Thoracic aorta (tissue), 2 donors: Measurements from ENCODE around the gene NUDC. TPM values are rescaled to one million over a fixed set of nuclear protein-coding genes. Genes with fewer than 3 reads are reported as not detected.

Experiments used
- ATAC-seq: fragments of 150-250 bp; one replicate; pipeline ENCODE4 v1.8.0; 2017; ENCODE audit warnings: low read depth; ENCODE audit not compliant: insufficient number of reproducible peaks, low FRiP score
- DNase-seq: peaks from one replicate; pipeline ENCODE4 v3.0.0-alpha.2; 2020; ENCODE audit warnings: low spot score
- H3K27ac ChIP-seq, 2 donors: fragments of 200-600 bp; sonication (generic); 1 replicate in 1 of 2; 2 replicates in 1 of 2; pipeline ENCODE4 v1.5.1; 2016; ENCODE audit warnings: mild to moderate bottlenecking in 2 of 2, moderate library complexity in 2 of 2
- H3K27me3 ChIP-seq: fragments of 200-600 bp; sonication (generic); replicated peaks from 2 replicates; pipeline ENCODE4 v1.6.0; 2016; ENCODE audit warnings: mild to moderate bottlenecking; ENCODE audit not compliant: insufficient read depth
- H3K36me3 ChIP-seq: fragments of 200-600 bp; sonication (generic); one replicate; pipeline ENCODE4 v1.5.1; 2016
- H3K4me1 ChIP-seq, 2 donors: fragments of 200-600 bp; sonication (generic); 1 replicate in 1 of 2; 2 replicates in 1 of 2; pipeline versions ENCODE4 v1.5.1 to v1.6.0; 2016; ENCODE audit warnings: low read depth in 2 of 2, mild to moderate bottlenecking in 1 of 2; ENCODE audit not compliant: control insufficient read depth in 1 of 2
- H3K4me3 ChIP-seq: fragments of 200-600 bp; sonication (generic); 2 replicates; pipeline ENCODE4 v1.5.1; 2016; ENCODE audit warnings: mild to moderate bottlenecking
- H3K9me3 ChIP-seq: fragments of 200-600 bp; sonication (generic); 2 replicates; pipeline ENCODE4 v1.5.1; 2016
- CTCF ChIP-seq: fragments of 200-600 bp; sonication (generic); IDR thresholded peaks from one replicate; pipeline ENCODE4 v1.5.1; 2019; ENCODE audit warnings: antibody characterized with exemption
- total RNA-seq, 2 donors: library from RNA; depleted of rRNA; stranded (reverse); fragments of >200 nt; gene quantifications; one replicate each; pipeline versions ENCODE4 v1.1.0 to v1.2.3, GENCODE V29; 2016

NUDC gene
- total RNA-seq, 2 donors from 2014 or later, result 36.8 to 56.4 TPM

- no peak for DNase-seq
- H3K4me3 ChIP-seq, result no peak overlapping the region
- no peak for TF ChIP-seq CTCF
- peaks cover 3% of the 10 kb centered on the region for H3K9me3 ChIP-seq
- no peaks in the 10 kb centered on the region for H3K4me1 ChIP-seq
- ATAC-seq, result no peak
- peaks cover 2% of the 10 kb centered on the region for H3K36me3 ChIP-seq
- H3K27ac ChIP-seq, result no peak overlapping the region
- H3K27me3 ChIP-seq, result no peaks in the 10 kb centered on the region
Measured at GRCh38 chr1:26951216-26951615, 29.7 kb downstream of the NUDC start.

- Histone ChIP-seq H3K4me1 (no peaks in the 10 kb centered on the region), H3K4me3 (no peak overlapping the region), H3K9me3 (peaks cover 4% of the 10 kb centered on the region), H3K27me3 (no peaks in the 10 kb centered on the region), H3K27ac (no peak overlapping the region), H3K36me3 (no peaks in the 10 kb centered on the region)
- ATAC-seq, result no peak
- no peak for TF ChIP-seq CTCF
- no peak for DNase-seq
Measured at GRCh38 chr1:26951821-26952497, 30.4 kb downstream of the NUDC start.

- H3K36me3 ChIP-seq, result no peaks in the 10 kb centered on the region
- ATAC-seq (no peak), DNase-seq (no peak)
- peaks cover 2% of the 10 kb centered on the region for H3K27me3 ChIP-seq
- H3K4me3 ChIP-seq, result no peak overlapping the region
- no peak for TF ChIP-seq CTCF
- no peak overlapping the region for H3K27ac ChIP-seq
- no peaks in the 10 kb centered on the region for H3K4me1 ChIP-seq
- peaks cover 4% of the 10 kb centered on the region for H3K9me3 ChIP-seq
Measured at GRCh38 chr1:26953374-26953773, 31.8 kb downstream of the NUDC start.

GRCh38 chr1:26956321-26956720 is 34.8 kb downstream of the NUDC start:
- peaks cover 25% of the 10 kb centered on the region for H3K27me3 ChIP-seq
- no peak for ATAC-seq

GRCh38 chr1:26957306-26957705 is 35.8 kb downstream of the NUDC start:
- no peak for ATAC-seq
- peaks cover 4% of the 10 kb centered on the region for H3K9me3 ChIP-seq
- no peak overlapping the region for H3K4me3 ChIP-seq
- H3K4me1 ChIP-seq, result peaks cover 7 to 9% of the 10 kb centered on the region in 2 donors
- H3K36me3 ChIP-seq, result no peaks in the 10 kb centered on the region
- no peak for DNase-seq
- H3K27me3 ChIP-seq, result peaks cover 25% of the 10 kb centered on the region
- TF ChIP-seq CTCF, result no peak
- no peak overlapping the region for H3K27ac ChIP-seq

More at GRCh38 chr1:26956321-26956720, 34.8 kb downstream of the NUDC start:
- H3K36me3 ChIP-seq, result no peaks in the 10 kb centered on the region
- H3K27ac ChIP-seq, result no peak overlapping the region
- DNase-seq, result no peak
- peaks cover 7 to 9% of the 10 kb centered on the region in 2 donors for H3K4me1 ChIP-seq
- TF ChIP-seq CTCF, result no peak
- H3K9me3 ChIP-seq, result peaks cover 4% of the 10 kb centered on the region
- H3K4me3 ChIP-seq, result no peak overlapping the region
